D721Med (cell line): Measurements from ENCODE around the gene HOXB9.

Experiments
- DNase-seq: peaks from one replicate; pipeline ENCODE4 v3.0.0; 2011; ENCODE audit warnings: low spot score; ENCODE audit not compliant: insufficient read length
- FAIRE-seq: peaks from 2 replicates; lab custom pipeline; 2011; peaks lifted over from hg19 to GRCh38; lab: Jason Lieb, UNC
- CTCF ChIP-seq: IDR thresholded peaks from 2 replicates; pipeline ENCODE4 v1.5.1; 2012; ENCODE audit warnings: mild to moderate bottlenecking, control low read depth; ENCODE audit not compliant: insufficient read depth; ENCODE audit errors: missing control alignments

HOXB9 gene

GRCh38 chr17:48612456-48612853 lies 13.7 kb downstream of the HOXB9 start:
- DNase-seq (no peak), FAIRE-seq (no peak)
- no peak for TF ChIP-seq CTCF

- DNase-seq (no peak), FAIRE-seq (no peak)
- TF ChIP-seq CTCF = no peak
Observed at GRCh38 chr17:48611681-48612455, 14.3 kb downstream of the HOXB9 start.

GRCh38 chr17:48611213-48611612 lies 14.9 kb downstream of the HOXB9 start:
- FAIRE-seq = no peak
- no peak for TF ChIP-seq CTCF

GRCh38 chr17:48610282-48611211 lies 15.6 kb downstream of the HOXB9 start, which contains the start of gene HOXB7:
TSS of gene HOXB7 (minus strand) at chr17:48611017. CDS start at chr17:48610918, 99 bp downstream.
- FAIRE-seq (no peak), DNase-seq (no peak)
- no peak for TF ChIP-seq CTCF

More at GRCh38 chr17:48611213-48611612, 14.9 kb downstream of the HOXB9 start:
- no peak for DNase-seq

- no peak for TF ChIP-seq CTCF
- no peak for FAIRE-seq
- no peak for DNase-seq
Observed at GRCh38 chr17:48609759-48610281, 16.3 kb downstream of the HOXB9 start.

- DNase-seq = no peak
- no peak for FAIRE-seq
Observed at GRCh38 chr17:48609033-48609432, 17.1 kb downstream of the HOXB9 start.

More at GRCh38 chr17:48609033-48609432, 17.1 kb downstream of the HOXB9 start:
- no peak for TF ChIP-seq CTCF
